ENCODE results near the gene DPF3. TPM values are rescaled to one million over a fixed set of nuclear protein-coding genes. Genes with fewer than 3 reads are reported as not detected.
A peak's percentile ranks its signal among the peaks of the same experiment; 100 is the strongest.

DPF3 gene
- total and polyA plus RNA-seq, 2 of the 13 experiments (the other 11 are each of a cell fraction or from before 2014, with no cell fraction given): 0.09 to 0.60 TPM

- no peak for TF ChIP-seq DZIP1 (CRISPR knock-in tag; IDR thresholded peaks at IDR 0.05)
- no peak for TF ChIP-seq AHDC1 (CRISPR knock-in tag; IDR thresholded peaks at IDR 0.05; ENCODE audit: borderline replicate concordance)
- no peak for TF ChIP-seq PLRG1 (conservative IDR thresholded peaks at IDR 0.05)
- no peak for TF ChIP-seq GTF3A (CRISPR knock-in tag; conservative IDR thresholded peaks at IDR 0.05)
- TF ChIP-seq KAT2B (IDR thresholded peaks at IDR 0.05; ENCODE audit: borderline replicate concordance, low read depth, low read length): no peak
- peak; percentile 54 for TF ChIP-seq ZGPAT (CRISPR knock-in tag; IDR thresholded peaks at IDR 0.05)
- 0 out of 2 replicates have a peak, but pooled peaks have one; percentile 43 for TF ChIP-seq ZNF713 (CRISPR knock-in tag; IDR thresholded peaks at IDR 0.05)
- TF ChIP-seq ZMAT3 (CRISPR knock-in tag; conservative IDR thresholded peaks at IDR 0.05): no peak
- TF ChIP-seq ATF7 (IDR thresholded peaks at IDR 0.05): no peak
- TF ChIP-seq ATF7 (CRISPR knock-in tag; IDR thresholded peaks at IDR 0.05): no peak
- TF ChIP-seq ZNF574 (CRISPR knock-in tag; IDR thresholded peaks at IDR 0.05): peak; percentile 49
- TF ChIP-seq NFKB2 (CRISPR knock-in tag; IDR thresholded peaks at IDR 0.05; ENCODE audit: borderline replicate concordance): no peak; the same call in 1 of the 2 replicates
- peak; percentile 39; the same call in 1 of the 2 replicates for TF ChIP-seq PHF20 (CRISPR knock-in tag; IDR thresholded peaks at IDR 0.05)
- TF ChIP-seq ZNF230 (CRISPR knock-in tag; IDR thresholded peaks at IDR 0.05): peak; percentile 87
- no peak for TF ChIP-seq ZNF235 (CRISPR knock-in tag; IDR thresholded peaks at IDR 0.05; ENCODE audit: borderline replicate concordance)
- no peak for TF ChIP-seq RCOR2 (CRISPR knock-in tag; IDR thresholded peaks at IDR 0.05)
- 0 out of 2 replicates have a peak, but pooled peaks have one; percentile 39 for TF ChIP-seq NFKBIZ (CRISPR knock-in tag; IDR thresholded peaks at IDR 0.05)
- TF ChIP-seq ZMYM3 (CRISPR knock-in tag; IDR thresholded peaks at IDR 0.05): no peak
Observed at GRCh38 chr14:72926292-72927028, 32.6 kb upstream of the DPF3 start, which contains the start of gene DCAF4 (continued).
